ENCODE results near the gene OOSP3.

The OOSP3 gene

GRCh38 chr11:59931688-59932087 lies 53.1 kb downstream of the OOSP3 start:
- ChIA-PET POLR2A (no interaction called here), CTCF (interaction anchor here (0.6 to 1.8 kb wide), 2 partner anchors 12 to 1736 kb away, joined by 3 to 12 read pairs; no protein-coding TSS in a partner anchor)
- no peak overlapping the region for H3K27ac ChIP-seq (ENCODE audit: extremely low read depth, low read depth, low read length)
- no peak for TF ChIP-seq ZNF514 (tag by site-specific recombination; IDR thresholded peaks at IDR 0.05)
- no peak for TF ChIP-seq TSHZ1 (tag by site-specific recombination; IDR thresholded peaks at IDR 0.05; ENCODE audit: borderline replicate concordance)
- no peak for TF ChIP-seq ZBTB8A (tag by site-specific recombination; IDR thresholded peaks at IDR 0.05)
- no peak for TF ChIP-seq ZNF48 (tag by site-specific recombination; IDR thresholded peaks at IDR 0.05)
- no peak for TF ChIP-seq IKZF3 (tag by site-specific recombination; IDR thresholded peaks at IDR 0.05)
- no peak for TF ChIP-seq ZFP3 (tag by site-specific recombination; IDR thresholded peaks at IDR 0.05; ENCODE audit: low read depth)
- no peak for TF ChIP-seq HIC1 (tag by site-specific recombination; IDR thresholded peaks at IDR 0.05)
- TF ChIP-seq ZBTB11 (tag by site-specific recombination; conservative IDR thresholded peaks at IDR 0.05; ENCODE audit: low read depth) = no peak
- TF ChIP-seq ZSCAN4 (tag by site-specific recombination; IDR thresholded peaks at IDR 0.05) = no peak
- no peaks in the 10 kb centered on the region for H3K4me1 ChIP-seq (ENCODE audit: control insufficient read depth, insufficient read depth, low read length)
- H3K4me3 ChIP-seq (ENCODE audit: low read depth, low read length) = no peak overlapping the region
- H3K36me3 ChIP-seq (ENCODE audit: control insufficient read depth in 2 of 2, insufficient read depth in 1 of 2, low read length in 2 of 2) = no peaks in the 10 kb centered on the region
- no peaks in the 10 kb centered on the region for H3K9me3 ChIP-seq (ENCODE audit: control insufficient read depth, insufficient read depth, low read depth, low read length)

GRCh38 chr11:59938132-59938531 lies 59.5 kb downstream of the OOSP3 start, which contains the start of gene OOSP1:
TSS of gene OOSP1 (plus strand) at chr11:59938432. CDS start at chr11:59938455, 23 bp downstream.
- no peaks in the 10 kb centered on the region for H3K9me3 ChIP-seq (ENCODE audit: control insufficient read depth, insufficient read depth, low read depth, low read length)
- CTCF ChIA-PET = no interaction called here
- TF ChIP-seq BCL11A (tag by site-specific recombination; IDR thresholded peaks at IDR 0.05; ENCODE audit: low read depth) (no peak), ZEB2 (tag by site-specific recombination; IDR thresholded peaks at IDR 0.05) (no peak), ZNF335 (tag by site-specific recombination; conservative IDR thresholded peaks at IDR 0.05) (no peak), ZNF121 (tag by site-specific recombination; IDR thresholded peaks at IDR 0.05) (no peak), ZBTB44 (tag by site-specific recombination; IDR thresholded peaks at IDR 0.05) (no peak), ZFP69B (tag by site-specific recombination; IDR thresholded peaks at IDR 0.05) (no peak), ZNF324 (tag by site-specific recombination; IDR thresholded peaks at IDR 0.05) (no peak), PRDM1 (tag by site-specific recombination; IDR thresholded peaks at IDR 0.05) (no peak), ZNF449 (tag by site-specific recombination; IDR thresholded peaks at IDR 0.05) (no peak), ZNF148 (tag by site-specific recombination; IDR thresholded peaks at IDR 0.05; ENCODE audit: borderline replicate concordance) (no peak)

More at GRCh38 chr11:59938132-59938531, 59.5 kb downstream of the OOSP3 start, which contains the start of gene OOSP1:
- Histone ChIP-seq H3K27ac (ENCODE audit: extremely low read depth, low read depth, low read length) (no peak within 1 kb of the TSS), H3K36me3 (ENCODE audit: control insufficient read depth in 2 of 2, insufficient read depth in 1 of 2, low read length in 2 of 2) (no peaks in the 10 kb centered on the region), H3K4me1 (ENCODE audit: control insufficient read depth, insufficient read depth, low read length) (no peaks in the 10 kb centered on the region), H3K4me3 (ENCODE audit: low read depth, low read length) (no peak within 1 kb of the TSS)
- POLR2A ChIA-PET = no interaction called here

Measured in HEK293 (cell line).